Activated CD4-positive, alpha-beta memory T cell treated with anti-CD3 and anti-CD28 coated beads, Interleukin-2, amount 10 ng/mL, durations not matched to agents 7 days and 5 days (primary cell): ENCODE measurements around the gene SDR39U1. TPM values are rescaled to one million over a fixed set of nuclear protein-coding genes. Genes with fewer than 3 reads are reported as not detected.

Experiments used
- CTCF ChIA-PET: fragments of 350-600 bp; sonication (Branson Sonifier 250); formaldehyde crosslinking; loops from one replicate; lab custom pipeline; 2021; ENCODE audit warnings: antibody characterized with exemption, inconsistent platforms; lab: Charles Lee
- POLR2A ChIA-PET: fragments of 350-600 bp; sonication (Branson Sonifier 250); formaldehyde crosslinking; loops from one replicate; lab custom pipeline; 2021; ENCODE audit warnings: antibody characterized with exemption; lab: Charles Lee
- DNase-seq: peaks from one replicate; pipeline ENCODE4 v3.0.0-alpha.2; 2020
- H3K27ac Mint-ChIP-seq: one replicate; pipeline ENCODE4 v1.8.0; 2021; ENCODE audit warnings: mild to moderate bottlenecking, mixed read lengths
- H3K27me3 Mint-ChIP-seq: one replicate; pipeline ENCODE4 v1.8.0; 2021; ENCODE audit warnings: mixed read lengths
- H3K36me3 Mint-ChIP-seq: one replicate; pipeline ENCODE4 v1.8.0; 2021; ENCODE audit warnings: low read depth, mixed read lengths
- H3K4me1 Mint-ChIP-seq: one replicate; pipeline ENCODE4 v1.8.0; 2021; ENCODE audit warnings: mixed read lengths
- H3K4me3 Mint-ChIP-seq: one replicate; pipeline ENCODE4 v1.8.0; 2021; ENCODE audit warnings: mild to moderate bottlenecking, mixed read lengths
- H3K9me3 Mint-ChIP-seq: one replicate; pipeline ENCODE4 v1.8.0; 2021; ENCODE audit warnings: mixed read lengths
- total RNA-seq, 2 experiments: library from RNA; stranded (reverse); gene quantifications; one replicate each; pipeline ENCODE4 v1.2.3, GENCODE V29; 2021

SDR39U1 gene
- total RNA-seq, 2 experiments from 2014 or later: 38.5 to 41.6 TPM

- no peak overlapping the region for H3K27ac Mint-ChIP-seq
- ChIA-PET CTCF (interaction anchor here (1.1 kb wide), 1 partner anchor 81 kb away, joined by 3 read pairs; no protein-coding TSS in a partner anchor), POLR2A (interaction anchor here (3.5 kb wide), 1 partner anchor 16 kb away, joined by 20 read pairs; the partner anchor contains the start of genes CBLN3 and KHNYN)
Observed at GRCh38 chr14:24414732-24415420, 27.7 kb downstream of the SDR39U1 start.

GRCh38 chr14:24414077-24414476 lies 28.5 kb downstream of the SDR39U1 start:
- H3K4me3 Mint-ChIP-seq: no peak overlapping the region
- ChIA-PET CTCF (interaction anchor here (0.6 to 1.5 kb wide), 5 partner anchors 9 to 80 kb away, joined by 3 to 10 read pairs (median 4); no protein-coding TSS in a partner anchor), POLR2A (interaction anchor here (0.7 to 3.5 kb wide), 2 partner anchors 11 to 17 kb away, joined by 3 to 20 read pairs; partner anchors contain the start of genes CBLN3 and KHNYN)
- no peak for DNase-seq
- no peaks in the 10 kb centered on the region for H3K4me1 Mint-ChIP-seq
- peaks cover 6% of the 10 kb centered on the region for H3K27me3 Mint-ChIP-seq
- H3K27ac Mint-ChIP-seq: no peak overlapping the region
- no peaks in the 10 kb centered on the region for H3K36me3 Mint-ChIP-seq
- no peaks in the 10 kb centered on the region for H3K9me3 Mint-ChIP-seq

More at GRCh38 chr14:24414732-24415420, 27.7 kb downstream of the SDR39U1 start:
- no peak overlapping the region for H3K4me3 Mint-ChIP-seq
- no peaks in the 10 kb centered on the region for H3K36me3 Mint-ChIP-seq
- H3K4me1 Mint-ChIP-seq: no peaks in the 10 kb centered on the region
- H3K9me3 Mint-ChIP-seq: no peaks in the 10 kb centered on the region
- no peak for DNase-seq
- peaks cover 6% of the 10 kb centered on the region for H3K27me3 Mint-ChIP-seq

GRCh38 chr14:24411443-24412389 lies 30.9 kb downstream of the SDR39U1 start:
- H3K9me3 Mint-ChIP-seq: no peaks in the 10 kb centered on the region
- peak; percentile 43 for DNase-seq
- H3K36me3 Mint-ChIP-seq: no peaks in the 10 kb centered on the region
- no peak overlapping the region for H3K4me3 Mint-ChIP-seq
- peaks cover 6% of the 10 kb centered on the region for H3K27me3 Mint-ChIP-seq
- POLR2A ChIA-PET: interaction anchor here (1.5 to 3.5 kb wide), 2 partner anchors 19 kb away, joined by 7 to 20 read pairs; partner anchors contain the start of genes CBLN3 and KHNYN
- no peaks in the 10 kb centered on the region for H3K4me1 Mint-ChIP-seq
- CTCF ChIA-PET: interaction anchor here (2.8 to 4.4 kb wide), 3 partner anchors 13 to 79 kb away, joined by 9 to 18 read pairs (median 16); no protein-coding TSS in a partner anchor
- H3K27ac Mint-ChIP-seq: no peak overlapping the region

- Mint-ChIP-seq H3K4me1 (no peaks in the 10 kb centered on the region), H3K27ac (no peak overlapping the region), H3K27me3 (peaks cover 11% of the 10 kb centered on the region), H3K4me3 (no peak overlapping the region), H3K9me3 (no peaks in the 10 kb centered on the region), H3K36me3 (no peaks in the 10 kb centered on the region)
- CTCF ChIA-PET: interaction anchor here (1.4 to 4.4 kb wide), 4 partner anchors 14 to 77 kb away, joined by 3 to 18 read pairs (median 12); no protein-coding TSS in a partner anchor
- POLR2A ChIA-PET: interaction anchor here (1.3 to 1.7 kb wide), 3 partner anchors 9 to 21 kb away, joined by 3 to 7 read pairs (median 4); no protein-coding TSS in a partner anchor
- DNase-seq: no peak
Observed at GRCh38 chr14:24409956-24410355, 32.6 kb downstream of the SDR39U1 start.

- POLR2A ChIA-PET: interaction anchor here (1.1 to 1.7 kb wide), 3 partner anchors 10 to 20 kb away, joined by 3 to 4 read pairs (median 4); partner anchors contain the start of genes CBLN3 and KHNYN
- Mint-ChIP-seq H3K4me3 (no peak overlapping the region), H3K36me3 (no peaks in the 10 kb centered on the region)
Observed at GRCh38 chr14:24409192-24409591, 33.4 kb downstream of the SDR39U1 start.

GRCh38 chr14:24408764-24409163 lies 33.8 kb downstream of the SDR39U1 start:
- H3K27ac Mint-ChIP-seq: no peak overlapping the region
- peaks cover 23% of the 10 kb centered on the region for H3K27me3 Mint-ChIP-seq
- H3K9me3 Mint-ChIP-seq: no peaks in the 10 kb centered on the region
- POLR2A ChIA-PET: interaction anchor here (1.1 to 1.7 kb wide), 3 partner anchors 11 to 21 kb away, joined by 3 to 4 read pairs (median 4); partner anchors contain the start of genes CBLN3 and KHNYN
- CTCF ChIA-PET: interaction anchor here (1.0 to 4.4 kb wide), 4 partner anchors 14 to 76 kb away, joined by 3 to 18 read pairs (median 10); no protein-coding TSS in a partner anchor
- DNase-seq: no peak
- no peaks in the 10 kb centered on the region for H3K36me3 Mint-ChIP-seq
- no peaks in the 10 kb centered on the region for H3K4me1 Mint-ChIP-seq
- no peak overlapping the region for H3K4me3 Mint-ChIP-seq

More at GRCh38 chr14:24409192-24409591, 33.4 kb downstream of the SDR39U1 start:
- Mint-ChIP-seq H3K27me3 (peaks cover 19% of the 10 kb centered on the region), H3K4me1 (no peaks in the 10 kb centered on the region), H3K27ac (no peak overlapping the region), H3K9me3 (no peaks in the 10 kb centered on the region)
- DNase-seq: no peak
- CTCF ChIA-PET: interaction anchor here (1.0 to 4.4 kb wide), 4 partner anchors 13 to 76 kb away, joined by 3 to 18 read pairs (median 10); no protein-coding TSS in a partner anchor

- Mint-ChIP-seq H3K4me1 (no peaks in the 10 kb centered on the region), H3K27me3 (peaks cover 31% of the 10 kb centered on the region), H3K36me3 (no peaks in the 10 kb centered on the region), H3K4me3 (no peak overlapping the region), H3K27ac (no peak overlapping the region), H3K9me3 (no peaks in the 10 kb centered on the region)
- POLR2A ChIA-PET: interaction anchor here (1.2 kb wide), 1 partner anchor 12 kb away, joined by 3 read pairs; no protein-coding TSS in a partner anchor
- CTCF ChIA-PET: interaction anchor here (2.4 to 4.4 kb wide), 2 partner anchors 24 to 75 kb away, joined by 14 to 16 read pairs; no protein-coding TSS in a partner anchor
- DNase-seq: no peak
Observed at GRCh38 chr14:24407608-24408325, 34.8 kb downstream of the SDR39U1 start.

GRCh38 chr14:24406416-24406815 lies 36.2 kb downstream of the SDR39U1 start:
- no peak overlapping the region for H3K4me3 Mint-ChIP-seq
- ChIA-PET CTCF (interaction anchor here (0.6 to 2.4 kb wide), 3 partner anchors 9 to 304 kb away, joined by 3 to 14 read pairs (median 3); no protein-coding TSS in a partner anchor), POLR2A (interaction anchor here (1.2 kb wide), 1 partner anchor 13 kb away, joined by 3 read pairs; no protein-coding TSS in a partner anchor)
- DNase-seq: no peak
- H3K36me3 Mint-ChIP-seq: no peaks in the 10 kb centered on the region
- H3K9me3 Mint-ChIP-seq: no peaks in the 10 kb centered on the region
- no peak overlapping the region for H3K27ac Mint-ChIP-seq
- H3K4me1 Mint-ChIP-seq: no peaks in the 10 kb centered on the region
- H3K27me3 Mint-ChIP-seq: peaks cover 39% of the 10 kb centered on the region

- ChIA-PET POLR2A (interaction anchor here (1.0 to 1.5 kb wide), 2 partner anchors 11 to 15 kb away, joined by 3 to 4 read pairs; no protein-coding TSS in a partner anchor), CTCF (no interaction called here)
- Mint-ChIP-seq H3K36me3 (no peaks in the 10 kb centered on the region), H3K4me1 (no peaks in the 10 kb centered on the region), H3K27ac (no peak overlapping the region), H3K27me3 (peaks cover 38% of the 10 kb centered on the region), H3K9me3 (no peaks in the 10 kb centered on the region), H3K4me3 (no peak overlapping the region)
- no peak for DNase-seq
Observed at GRCh38 chr14:24404814-24405213, 37.8 kb downstream of the SDR39U1 start.

- no peaks in the 10 kb centered on the region for H3K9me3 Mint-ChIP-seq
- H3K27me3 Mint-ChIP-seq: peaks cover 42% of the 10 kb centered on the region
Observed at GRCh38 chr14:24403294-24403998, 39.1 kb downstream of the SDR39U1 start.

More at GRCh38 chr14:24403294-24403998, 39.1 kb downstream of the SDR39U1 start:
- Mint-ChIP-seq H3K4me3 (no peak overlapping the region), H3K36me3 (no peaks in the 10 kb centered on the region), H3K4me1 (peaks cover 2% of the 10 kb centered on the region), H3K27ac (no peak overlapping the region)
- CTCF ChIA-PET: no interaction called here
- DNase-seq: no peak
- POLR2A ChIA-PET: interaction anchor here (1.5 kb wide), 1 partner anchor 9 kb away, joined by 3 read pairs; no protein-coding TSS in a partner anchor
